LNCAP (cell line): Measurements from ENCODE around the gene ANAPC15.

Source experiments
- TF ChIP-seq, protein P1 (sequence below): fragments of 450-650 bp; IDR thresholded peaks from 2 replicates; pipeline ENCODE4 v1.5.1; 2017; ENCODE audit warnings: mild to moderate bottlenecking

ANAPC15 gene

DNA sequence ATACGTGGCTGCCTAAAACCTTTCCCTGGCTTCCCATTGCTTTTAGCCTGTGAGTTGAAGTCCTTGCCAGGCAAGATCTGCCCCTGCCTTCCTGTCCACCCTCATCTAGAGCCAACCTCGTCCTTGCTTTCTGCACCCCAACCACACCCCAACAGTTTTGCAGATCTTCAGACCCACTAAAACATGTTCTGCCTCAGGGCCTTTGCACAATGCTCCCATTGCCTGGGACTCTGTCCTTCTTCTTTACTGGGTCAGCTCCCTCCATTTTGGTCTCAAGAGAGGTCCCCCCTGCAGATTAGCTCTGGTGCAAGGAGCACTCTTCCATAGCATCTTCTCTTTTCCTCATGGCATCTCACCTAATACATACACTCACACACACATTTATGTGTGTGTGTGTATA, 8.4 kb upstream of the ANAPC15 start:
- TF ChIP-seq, protein P1, sequence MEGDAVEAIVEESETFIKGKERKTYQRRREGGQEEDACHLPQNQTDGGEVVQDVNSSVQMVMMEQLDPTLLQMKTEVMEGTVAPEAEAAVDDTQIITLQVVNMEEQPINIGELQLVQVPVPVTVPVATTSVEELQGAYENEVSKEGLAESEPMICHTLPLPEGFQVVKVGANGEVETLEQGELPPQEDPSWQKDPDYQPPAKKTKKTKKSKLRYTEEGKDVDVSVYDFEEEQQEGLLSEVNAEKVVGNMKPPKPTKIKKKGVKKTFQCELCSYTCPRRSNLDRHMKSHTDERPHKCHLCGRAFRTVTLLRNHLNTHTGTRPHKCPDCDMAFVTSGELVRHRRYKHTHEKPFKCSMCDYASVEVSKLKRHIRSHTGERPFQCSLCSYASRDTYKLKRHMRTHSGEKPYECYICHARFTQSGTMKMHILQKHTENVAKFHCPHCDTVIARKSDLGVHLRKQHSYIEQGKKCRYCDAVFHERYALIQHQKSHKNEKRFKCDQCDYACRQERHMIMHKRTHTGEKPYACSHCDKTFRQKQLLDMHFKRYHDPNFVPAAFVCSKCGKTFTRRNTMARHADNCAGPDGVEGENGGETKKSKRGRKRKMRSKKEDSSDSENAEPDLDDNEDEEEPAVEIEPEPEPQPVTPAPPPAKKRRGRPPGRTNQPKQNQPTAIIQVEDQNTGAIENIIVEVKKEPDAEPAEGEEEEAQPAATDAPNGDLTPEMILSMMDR: no peak

DNA sequence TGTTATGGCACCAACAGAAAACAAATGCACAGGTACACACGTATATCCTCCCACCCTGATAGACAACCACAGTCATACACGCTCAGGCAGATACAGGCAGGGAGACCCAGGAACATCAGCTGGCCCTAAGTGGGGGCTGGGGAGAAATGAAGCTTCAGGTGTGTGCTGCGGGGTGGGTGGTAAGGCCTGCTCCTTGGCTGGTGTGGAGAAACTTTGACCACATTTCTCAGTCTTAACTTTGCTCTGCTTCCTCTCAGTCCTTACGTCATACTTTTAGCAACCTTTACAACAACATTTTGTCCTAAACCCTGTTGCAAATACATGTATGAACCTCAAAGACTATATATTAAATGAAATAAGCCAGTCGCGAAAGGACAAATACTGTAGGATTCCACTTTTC, 6.7 kb upstream of the ANAPC15 start:
- TF ChIP-seq, protein P1: no peak

GRCh38 chr11:72116019-72116755, 3.7 kb upstream of the ANAPC15 start:
- TF ChIP-seq, protein P1: no peak

DNA sequence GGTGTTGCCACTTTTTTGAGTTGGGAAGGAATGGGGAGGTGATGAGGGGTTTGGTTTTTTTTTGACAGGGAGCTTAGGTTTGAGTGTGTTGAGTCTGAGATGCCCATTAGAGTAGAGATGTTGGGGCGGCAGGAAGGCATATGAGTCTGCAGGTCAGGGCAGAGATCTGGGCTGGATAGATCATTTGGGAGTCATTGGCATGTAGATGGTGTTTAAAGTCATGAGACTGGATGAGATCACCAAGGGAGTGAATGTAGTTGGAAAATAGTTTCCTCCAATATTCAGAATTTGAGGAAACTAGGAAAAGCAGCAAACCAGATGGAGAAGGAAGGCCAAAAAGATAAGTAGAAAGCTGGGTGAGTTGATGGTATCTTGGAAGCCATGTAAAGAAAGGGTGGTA, 2.1 kb upstream of the ANAPC15 start:
- TF ChIP-seq, protein P1: no peak

DNA sequence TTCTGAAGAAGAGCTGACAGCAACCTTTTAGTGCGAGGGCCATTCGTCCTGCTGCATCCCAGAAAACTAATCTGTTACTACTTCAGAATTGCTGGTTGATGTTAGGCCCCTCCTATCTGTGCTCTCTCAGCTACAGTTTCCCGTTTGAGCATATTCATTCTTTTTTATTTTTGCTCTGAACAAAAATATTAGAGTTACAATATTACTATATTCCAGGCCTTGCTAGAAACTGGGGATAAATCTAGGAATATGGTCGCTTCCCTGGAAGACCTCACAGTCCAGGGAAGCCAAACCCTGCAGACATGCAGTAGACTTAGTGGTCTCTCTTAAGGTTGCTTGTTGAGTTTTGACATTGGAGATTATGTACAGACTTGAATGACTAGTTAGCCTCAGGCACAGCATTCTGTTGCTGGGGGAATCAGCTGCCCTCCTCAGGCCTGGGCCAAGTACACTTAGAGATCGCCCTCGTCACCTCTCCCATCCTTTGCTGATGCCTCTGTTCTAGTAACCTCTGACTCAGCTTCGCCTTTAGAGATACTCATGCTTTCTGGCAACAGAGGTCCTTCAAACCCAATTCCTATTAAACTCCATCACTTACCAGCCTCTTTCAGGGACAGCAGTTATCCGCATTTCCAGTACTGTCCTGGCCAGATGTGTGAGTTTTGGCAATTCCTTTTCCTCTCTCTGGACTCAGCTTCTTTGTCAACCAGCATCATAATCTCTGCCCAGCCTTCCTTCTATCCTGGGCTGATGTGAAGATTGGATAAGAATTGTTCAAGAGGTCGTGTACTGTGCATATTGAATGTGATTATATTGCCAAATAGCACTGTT, 698 bp upstream of the ANAPC15 start:
- TF ChIP-seq, protein P1: no peak

GRCh38 chr11:72111300-72112142, 974 bp downstream of the ANAPC15 start:
- TF ChIP-seq, protein P1: no peak

DNA sequence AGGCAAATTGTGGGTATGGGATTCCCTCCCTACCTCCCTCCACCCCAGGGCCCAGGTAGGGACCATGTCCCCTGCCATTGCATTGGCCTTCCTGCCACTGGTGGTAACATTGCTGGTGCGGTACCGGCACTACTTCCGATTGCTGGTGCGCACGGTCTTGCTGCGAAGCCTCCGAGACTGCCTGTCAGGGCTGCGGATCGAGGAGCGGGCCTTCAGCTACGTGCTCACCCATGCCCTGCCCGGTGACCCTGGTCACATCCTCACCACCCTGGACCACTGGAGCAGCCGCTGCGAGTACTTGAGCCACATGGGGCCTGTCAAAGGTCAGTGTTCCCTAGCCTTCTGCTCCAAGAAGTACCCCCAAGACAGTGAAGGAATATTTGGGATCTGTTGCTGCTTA, 6.6 kb downstream of the ANAPC15 start, which contains the start of gene TOMT:
Gene TOMT (plus strand): TSS at position 37 of the 400 bp plus-strand sequence. CDS start 28 bp downstream, at position 65.
- TF ChIP-seq, protein P1: no peak
